Retinal pigment epithelial cell (primary cell): ENCODE data around the gene ZGLP1.

Experiments
- DNase-seq: peaks from one replicate; pipeline ENCODE4 v3.0.0-alpha.2; 2010; ENCODE audit warnings: low read depth
- H3K4me3 ChIP-seq: 2 replicates; pipeline ENCODE4 v1.5.1; 2011; ENCODE audit warnings: mild to moderate bottlenecking, low read length, control low read depth, moderate library complexity
- CTCF ChIP-seq: conservative IDR thresholded peaks from 2 replicates; pipeline ENCODE4 v1.5.1; 2011; ENCODE audit warnings: low read depth, low read length, control low read depth, inconsistent platforms

Gene ZGLP1

GRCh38 chr19:10279737-10280442 is 29.7 kb downstream of the ZGLP1 start:
- no peak overlapping the region for H3K4me3 ChIP-seq
- no peak for TF ChIP-seq CTCF
- no peak for DNase-seq

GRCh38 chr19:10278935-10279334 is 30.7 kb downstream of the ZGLP1 start:
- DNase-seq, result no peak
- no peak for TF ChIP-seq CTCF
- H3K4me3 ChIP-seq, result no peak overlapping the region

- no peak for DNase-seq
- no peak overlapping the region for H3K4me3 ChIP-seq
- no peak for TF ChIP-seq CTCF
Measured at GRCh38 chr19:10277795-10278589, 31.6 kb downstream of the ZGLP1 start.

GRCh38 chr19:10274589-10274988 is 35.0 kb downstream of the ZGLP1 start:
- no peak for TF ChIP-seq CTCF
- no peak overlapping the region for H3K4me3 ChIP-seq
- DNase-seq, result no peak

- DNase-seq, result no peak
- H3K4me3 ChIP-seq, result peak overlapping the region; percentile 43
Measured at GRCh38 chr19:10271543-10272086, 38.0 kb downstream of the ZGLP1 start.

GRCh38 chr19:10270616-10271394 is 38.8 kb downstream of the ZGLP1 start, which contains the start of gene ICAM1:
Gene ICAM1 (plus strand): TSS chr19:10271120. CDS start chr19:10271160, 40 bp downstream.
- peak within 1 kb of the TSS; percentile 43 for H3K4me3 ChIP-seq
- no peak for TF ChIP-seq CTCF
- DNase-seq, result peak; percentile 22

More at GRCh38 chr19:10271543-10272086, 38.0 kb downstream of the ZGLP1 start:
- TF ChIP-seq CTCF, result no peak
